GM12873 (cell line): ENCODE measurements around the gene RGS1.

Experiments used
- TF ChIP-seq, protein P1 (sequence below): IDR thresholded peaks from 2 replicates; pipeline ENCODE4 v1.5.1; 2012; ENCODE audit warnings: low read depth, mild to moderate bottlenecking, moderate library complexity, low read length, control low read depth; ENCODE audit not compliant: insufficient read depth; ENCODE audit errors: missing control alignments

Gene RGS1, protein sequence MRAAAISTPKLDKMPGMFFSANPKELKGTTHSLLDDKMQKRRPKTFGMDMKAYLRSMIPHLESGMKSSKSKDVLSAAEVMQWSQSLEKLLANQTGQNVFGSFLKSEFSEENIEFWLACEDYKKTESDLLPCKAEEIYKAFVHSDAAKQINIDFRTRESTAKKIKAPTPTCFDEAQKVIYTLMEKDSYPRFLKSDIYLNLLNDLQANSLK

DNA sequence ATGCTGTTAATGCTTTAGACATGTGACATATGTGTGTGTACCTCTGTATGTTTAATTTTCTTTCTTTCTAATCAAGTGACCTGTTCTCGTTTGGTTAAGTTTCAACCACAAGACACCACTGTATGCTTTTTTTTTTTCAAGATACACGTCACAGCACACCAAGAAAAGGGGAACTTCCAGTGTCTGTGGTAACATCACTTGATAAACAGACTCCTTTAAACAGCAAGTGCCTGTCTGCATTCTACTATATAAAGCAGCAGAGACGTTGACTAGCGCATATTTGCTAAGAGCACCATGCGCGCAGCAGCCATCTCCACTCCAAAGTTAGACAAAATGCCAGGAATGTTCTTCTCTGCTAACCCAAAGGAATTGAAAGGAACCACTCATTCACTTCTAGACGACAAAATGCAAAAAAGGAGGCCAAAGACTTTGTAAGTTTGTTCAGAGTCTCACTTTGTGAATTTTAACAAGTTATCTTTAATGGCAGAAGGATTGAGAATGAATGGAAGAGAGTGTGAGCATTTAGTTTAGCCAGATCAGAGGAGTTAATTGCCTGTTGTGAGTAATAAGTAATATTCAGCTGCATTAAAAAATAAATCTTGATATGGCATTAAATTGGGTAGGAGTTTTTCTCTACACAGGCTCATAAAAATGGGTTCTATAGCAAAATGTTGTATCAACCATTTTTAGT lies at the start of gene RGS1:
RGS1 (plus strand) TSS at position 275 of the 691 bp plus-strand sequence; CDS start at position 295, 20 bp downstream.
- TF ChIP-seq, protein P1, sequence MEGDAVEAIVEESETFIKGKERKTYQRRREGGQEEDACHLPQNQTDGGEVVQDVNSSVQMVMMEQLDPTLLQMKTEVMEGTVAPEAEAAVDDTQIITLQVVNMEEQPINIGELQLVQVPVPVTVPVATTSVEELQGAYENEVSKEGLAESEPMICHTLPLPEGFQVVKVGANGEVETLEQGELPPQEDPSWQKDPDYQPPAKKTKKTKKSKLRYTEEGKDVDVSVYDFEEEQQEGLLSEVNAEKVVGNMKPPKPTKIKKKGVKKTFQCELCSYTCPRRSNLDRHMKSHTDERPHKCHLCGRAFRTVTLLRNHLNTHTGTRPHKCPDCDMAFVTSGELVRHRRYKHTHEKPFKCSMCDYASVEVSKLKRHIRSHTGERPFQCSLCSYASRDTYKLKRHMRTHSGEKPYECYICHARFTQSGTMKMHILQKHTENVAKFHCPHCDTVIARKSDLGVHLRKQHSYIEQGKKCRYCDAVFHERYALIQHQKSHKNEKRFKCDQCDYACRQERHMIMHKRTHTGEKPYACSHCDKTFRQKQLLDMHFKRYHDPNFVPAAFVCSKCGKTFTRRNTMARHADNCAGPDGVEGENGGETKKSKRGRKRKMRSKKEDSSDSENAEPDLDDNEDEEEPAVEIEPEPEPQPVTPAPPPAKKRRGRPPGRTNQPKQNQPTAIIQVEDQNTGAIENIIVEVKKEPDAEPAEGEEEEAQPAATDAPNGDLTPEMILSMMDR, result no peak

DNA sequence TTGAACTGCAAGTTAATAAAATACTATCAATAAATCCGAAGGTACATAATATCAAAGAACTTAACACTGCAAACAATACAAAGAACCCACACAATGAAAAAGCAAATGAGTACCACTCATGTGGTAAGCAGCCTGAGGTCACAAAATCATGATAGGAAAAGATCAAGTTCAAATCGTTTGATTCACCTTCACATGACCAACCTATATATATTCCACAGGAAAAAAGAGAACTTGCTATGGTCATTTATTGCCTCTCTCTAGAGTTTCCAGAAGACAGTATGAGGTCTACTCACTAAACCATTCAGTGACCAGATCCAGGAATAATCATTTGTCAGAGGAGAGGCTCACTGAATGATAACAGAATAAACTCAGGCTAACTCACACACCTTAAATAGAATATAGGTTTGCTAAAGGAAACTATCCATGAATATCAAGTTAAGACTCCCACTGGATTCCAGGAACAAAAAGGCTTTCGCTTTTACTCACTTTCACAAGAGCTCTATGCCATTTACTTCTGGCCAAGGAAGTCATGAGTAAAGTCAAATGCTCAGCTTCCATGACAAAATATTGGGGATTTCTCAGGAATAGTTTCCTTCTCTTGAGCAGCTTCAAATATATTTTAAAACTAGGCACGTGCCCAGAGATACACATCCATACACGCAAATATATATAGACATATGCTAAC lies 48.3 kb upstream of the RGS1 start:
- TF ChIP-seq, protein P1, result no peak

DNA sequence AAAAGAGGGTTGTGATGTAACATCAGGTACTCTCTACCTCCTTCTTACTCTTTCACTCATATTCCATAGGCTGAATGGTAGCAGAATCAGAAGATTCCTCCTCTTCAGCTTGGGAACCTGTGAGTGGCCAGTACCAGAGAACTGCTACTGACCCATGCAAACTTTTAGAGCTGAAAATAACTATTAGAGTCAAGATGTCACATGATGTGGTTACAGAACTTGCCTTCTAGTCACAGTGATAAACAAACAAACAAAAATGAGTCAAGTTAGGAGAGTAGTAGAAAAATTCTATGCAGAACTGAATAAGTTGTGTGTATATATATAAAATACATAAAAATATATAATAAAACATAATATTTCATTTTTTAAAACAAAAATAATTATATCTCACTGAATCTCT lies 47.6 kb upstream of the RGS1 start:
- TF ChIP-seq, protein P1, result no peak

DNA sequence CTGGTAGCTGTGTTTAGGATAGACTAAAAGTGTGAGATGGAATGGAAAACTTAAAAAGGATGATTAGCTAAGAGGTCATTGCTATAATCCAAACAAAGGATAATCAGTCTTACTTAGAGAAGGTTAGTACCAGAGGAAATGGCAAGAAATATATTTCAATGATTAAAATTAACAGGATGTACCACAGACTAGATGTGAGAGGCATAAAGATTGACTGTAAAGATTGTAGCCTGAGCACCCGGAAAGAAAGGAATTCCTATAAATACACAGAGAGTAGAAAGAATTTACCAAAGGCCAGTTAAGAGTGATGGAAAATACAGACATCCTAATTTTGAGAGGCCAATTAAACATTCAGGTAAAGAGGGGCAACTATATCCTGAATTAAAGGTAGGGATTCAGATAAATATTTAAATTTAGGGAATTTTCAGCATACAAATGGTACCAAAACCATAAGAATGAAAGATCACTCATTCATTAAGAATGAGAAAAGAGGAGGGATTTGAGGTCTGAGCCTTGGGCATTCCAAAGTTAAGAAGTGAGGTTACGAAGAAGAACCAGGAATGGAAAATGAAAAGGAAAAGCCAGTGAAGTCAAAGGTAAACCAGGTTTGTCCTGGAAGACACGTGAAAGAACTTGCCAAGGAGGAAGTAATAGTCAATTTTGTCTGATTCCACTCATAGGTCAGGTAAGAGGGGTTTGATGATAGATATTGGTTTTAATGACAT lies 46.4 kb upstream of the RGS1 start:
- TF ChIP-seq, protein P1, result no peak

DNA sequence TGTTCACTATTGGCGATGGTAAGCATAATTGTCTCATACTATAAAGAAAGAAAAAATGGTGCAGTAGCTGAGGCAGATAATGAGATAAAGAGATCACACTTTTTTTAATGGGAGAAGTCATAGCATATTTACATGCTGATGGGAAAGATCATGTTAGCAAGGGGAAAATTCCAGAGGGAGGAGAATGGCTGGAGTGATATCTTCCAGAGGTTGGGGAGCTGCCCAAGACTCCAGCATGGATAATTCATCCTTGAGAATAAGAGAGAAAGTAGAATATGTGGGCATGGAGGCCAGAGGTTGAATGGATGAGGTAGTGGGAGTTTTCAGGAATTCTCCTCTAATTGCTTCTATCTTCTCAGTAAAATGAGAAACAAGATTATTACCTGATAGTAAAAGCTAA lies 45.8 kb upstream of the RGS1 start:
- TF ChIP-seq, protein P1, result no peak

DNA sequence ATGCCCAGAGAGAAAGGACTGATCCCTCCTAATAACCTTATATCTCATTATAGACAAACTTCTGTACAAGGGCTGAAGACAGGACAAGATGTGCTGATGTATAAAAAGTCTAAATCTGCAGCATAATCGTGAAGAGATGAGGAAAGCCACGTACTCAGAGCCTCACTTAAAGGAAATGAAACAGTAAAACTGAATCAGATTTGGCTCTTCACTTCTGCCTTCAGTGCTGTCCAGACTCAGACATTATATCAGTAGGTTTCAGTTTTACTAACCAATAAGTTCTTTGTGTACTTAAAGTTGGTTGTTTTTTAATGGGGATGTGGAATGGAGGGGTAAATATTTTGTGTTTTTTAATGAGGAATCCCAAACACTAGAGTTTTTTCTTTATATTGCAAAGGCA lies 45.3 kb upstream of the RGS1 start:
- TF ChIP-seq, protein P1, result no peak

DNA sequence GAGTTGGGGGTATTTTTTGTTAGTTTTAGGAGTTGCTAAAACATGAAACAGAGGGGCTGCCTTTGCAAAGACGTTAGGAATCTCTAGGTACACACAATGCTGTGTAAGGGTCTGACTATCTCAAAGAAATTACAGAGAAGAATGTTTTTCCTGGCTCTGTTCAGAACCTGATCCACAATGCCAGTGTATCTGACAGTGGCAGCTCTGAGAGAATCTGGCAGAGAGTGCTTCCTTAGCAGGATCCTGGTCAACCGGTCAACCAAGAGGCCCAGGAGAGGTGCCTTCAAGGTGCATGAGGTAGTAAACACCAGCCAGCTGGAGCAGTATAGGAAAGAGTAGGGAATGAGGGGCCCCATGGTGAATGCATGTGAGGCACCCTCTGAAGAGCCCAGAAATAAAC lies 40.9 kb upstream of the RGS1 start:
- TF ChIP-seq, protein P1, result no peak
